Thymus (tissue), 11 donors: Measurements from ENCODE around the gene NCAPG2. TPM values are rescaled to one million over a fixed set of nuclear protein-coding genes. Genes with fewer than 3 reads are reported as not detected.
A peak's percentile ranks its signal among the peaks of the same experiment; 100 is the strongest.
"Not testable (repeated sequence)": the region's sequence is repeated elsewhere in the genome, so short reads cannot be mapped to it uniquely, and the experiment has no call there.

ENCODE experiments used
- DNase-seq, 9 donors: peaks; one replicate each; pipeline ENCODE4 v3.0.0-alpha.2; 2013; ENCODE audit warnings: low spot score in 9 of 9, low read depth in 6 of 9, missing footprints in 1 of 9
- H3K27ac ChIP-seq, 2 donors: one replicate each; pipeline ENCODE4 v1.5.1; 2013; ENCODE audit warnings: control low read depth in 1 of 2, low read depth in 1 of 2, low read length in 1 of 2, mild to moderate bottlenecking in 1 of 2, moderate library complexity in 1 of 2
- H3K27me3 ChIP-seq, 2 donors: one replicate each; pipeline ENCODE4 v1.5.1; 2013; ENCODE audit warnings: low read length in 1 of 2; ENCODE audit not compliant: control insufficient read depth in 2 of 2, insufficient read depth in 1 of 2
- H3K36me3 ChIP-seq, 2 donors: one replicate each; pipeline ENCODE4 v1.5.1; 2013; ENCODE audit warnings: low read length in 1 of 2, mild to moderate bottlenecking in 1 of 2, moderate library complexity in 1 of 2; ENCODE audit not compliant: control insufficient read depth in 2 of 2, insufficient read depth in 2 of 2
- H3K4me1 ChIP-seq, 2 donors: one replicate each; pipeline ENCODE4 v1.5.1; 2013; ENCODE audit warnings: low read length in 2 of 2; ENCODE audit not compliant: control insufficient read depth in 2 of 2, insufficient read depth in 2 of 2
- H3K4me3 ChIP-seq, 2 donors: one replicate each; pipeline ENCODE4 v1.5.1; 2013; ENCODE audit warnings: low read length in 2 of 2, control low read depth in 1 of 2, mild to moderate bottlenecking in 1 of 2
- H3K9me3 ChIP-seq, 2 donors: one replicate each; pipeline ENCODE4 v1.5.1; 2013; ENCODE audit warnings: low read length in 1 of 2, mild to moderate bottlenecking in 1 of 2; ENCODE audit not compliant: control insufficient read depth in 2 of 2, insufficient read depth in 1 of 2
- WGBS: extraction: QIAGEN DNeasy Blood & Tissue Kit; methylation state at CpG from one replicate; pipeline ENCODE4 v1.1.7; 2013; 5-methylcytosine and 5-hydroxymethylcytosine counted together
- polyA plus RNA-seq: library from polyadenylated mRNA; stranded (reverse); fragments of 200-250 nt; gene quantifications from one replicate; pipeline ENCODE4 v1.2.3, GENCODE V29; 2013
- total RNA-seq: library from RNA; stranded (reverse); fragments of 120-200 nt; gene quantifications from one replicate; pipeline ENCODE4 v1.2.4, GENCODE V29; 2013
- donor health status: healthy.

NCAPG2 gene
- total and polyA plus RNA-seq, 2 donors = 3.8 to 22.7 TPM

DNA sequence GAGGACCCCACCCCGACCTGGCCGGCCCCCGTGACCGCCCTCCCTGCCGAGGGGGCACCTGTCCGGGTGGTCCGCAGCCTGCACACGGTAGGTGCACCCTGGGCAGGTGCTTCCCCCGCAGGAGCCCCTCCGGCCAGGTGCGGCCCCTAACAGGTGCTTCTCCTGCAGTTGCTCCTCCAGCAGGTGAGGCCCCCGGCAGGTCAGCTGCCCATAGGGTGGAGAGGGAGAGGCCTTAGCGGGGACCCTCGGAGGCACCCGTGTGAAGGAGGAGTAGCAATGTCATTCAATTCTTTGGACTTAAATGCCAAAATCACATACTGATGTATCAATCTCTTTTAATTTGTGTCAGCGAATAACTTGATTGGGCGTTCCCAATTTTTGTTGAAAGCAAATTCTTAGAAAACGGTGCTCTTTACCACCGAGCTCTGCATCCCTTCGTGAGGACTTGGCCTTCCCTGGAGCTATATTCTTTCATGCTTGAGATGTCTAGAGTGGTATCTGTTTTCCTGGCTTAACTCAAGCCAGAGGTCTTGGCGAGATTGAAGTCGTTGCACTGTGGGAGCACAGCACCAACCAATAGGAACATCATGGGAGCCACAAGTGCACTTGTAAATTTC is 738 bp upstream of the NCAPG2 start:
- Histone ChIP-seq H3K4me3 (peak overlapping the region; percentile 70 to 73), H3K27ac (peak overlapping the region; percentile 66 to 87), H3K36me3 (peaks cover 9 to 15% of the 10 kb centered on the region in 2 donors), H3K27me3 (no peaks in the 10 kb centered on the region), H3K4me1 (peaks cover 11 to 31% of the 10 kb centered on the region in 2 donors), H3K9me3 (peaks cover 4 to 13% of the 10 kb centered on the region in 2 donors)
- DNase-seq = peak in 1 of 9 donors; percentile 7
- WGBS = 8% methylated on average over 22 of the region's 22 CpGs

DNA sequence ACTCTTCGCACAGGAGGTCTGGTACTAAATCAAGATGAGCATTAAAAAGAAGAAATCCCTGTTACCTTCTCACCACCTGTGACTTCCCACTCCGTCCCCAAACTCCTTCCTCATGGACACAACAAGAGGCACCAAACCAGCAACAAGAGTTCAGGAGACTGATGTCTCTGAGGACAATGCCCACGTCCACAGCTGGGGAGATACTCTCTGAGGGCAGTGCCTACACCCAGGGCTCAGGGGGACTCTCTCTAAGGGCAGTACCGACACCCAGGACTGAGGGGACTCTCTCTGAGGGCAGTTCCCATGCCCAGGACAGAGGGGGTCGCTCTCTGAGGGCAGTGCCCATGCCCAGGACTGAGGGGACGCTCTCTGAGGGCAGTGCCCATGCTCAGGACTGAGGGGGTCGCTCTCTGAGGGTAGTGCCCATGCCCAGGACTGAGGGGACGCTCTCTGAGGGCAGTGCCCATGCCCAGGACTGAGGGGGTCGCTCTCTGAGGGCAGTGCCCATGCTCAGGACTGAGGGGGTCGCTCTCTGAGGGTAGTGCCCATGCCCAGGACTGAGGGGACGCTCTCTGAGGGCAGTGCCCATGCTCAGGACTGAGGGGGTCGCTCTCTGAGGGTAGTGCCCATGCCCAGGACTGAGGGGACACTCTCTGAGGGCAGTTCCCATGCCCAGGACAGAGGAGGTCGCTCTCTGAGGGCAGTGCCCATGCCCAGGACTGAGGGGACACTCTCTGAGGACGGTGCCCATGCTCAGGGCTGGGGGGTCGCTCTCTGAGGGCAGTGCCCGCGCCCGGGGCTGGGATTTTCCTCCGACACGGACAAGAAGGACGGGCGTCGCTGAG is 703 bp downstream of the NCAPG2 start:
- not testable (repeated sequence) for H3K27me3 ChIP-seq, DNase-seq
- peaks cover 11 to 31% of the 10 kb centered on the region in 2 donors for H3K4me1 ChIP-seq
- peaks cover 13 to 28% of the 10 kb centered on the region in 2 donors for H3K36me3 ChIP-seq
- peaks cover 4 to 13% of the 10 kb centered on the region in 2 donors for H3K9me3 ChIP-seq
- H3K4me3 ChIP-seq = peak overlapping the region; percentile 70 to 97
- 23% methylated on average over 23 of the region's 23 CpGs for WGBS
- H3K27ac ChIP-seq = peak overlapping the region in 1 of 2 donors; percentile 76

DNA sequence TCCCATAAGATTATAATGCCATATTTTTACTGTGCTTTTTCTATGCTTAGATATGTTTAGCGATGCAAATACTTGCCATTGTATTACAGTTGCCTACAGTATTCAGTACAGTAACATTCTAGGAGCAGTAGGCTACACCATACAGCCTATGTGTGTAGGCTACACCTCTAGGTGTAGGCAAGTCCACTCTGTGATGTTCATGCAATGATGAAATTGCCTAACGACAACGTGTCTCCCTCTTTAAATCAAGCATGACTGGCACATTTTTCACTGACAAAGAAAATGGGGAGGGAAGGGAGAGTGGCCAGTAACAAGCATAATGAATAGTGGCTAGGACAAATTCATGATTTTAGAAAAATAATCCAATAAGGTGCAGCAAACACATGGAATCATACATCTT is 1.7 kb downstream of the NCAPG2 start:
- Histone ChIP-seq H3K9me3 (peaks cover 4 to 12% of the 10 kb centered on the region in 2 donors), H3K27ac (no peak overlapping the region), H3K4me1 (peaks cover 11 to 31% of the 10 kb centered on the region in 2 donors), H3K27me3 (no peaks in the 10 kb centered on the region), H3K4me3 (peak overlapping the region in 1 of 2 donors; percentile 97), H3K36me3 (peaks cover 13 to 31% of the 10 kb centered on the region in 2 donors)
- DNase-seq = no peak
- 69% methylated on average over 3 of the region's 3 CpGs for WGBS

DNA sequence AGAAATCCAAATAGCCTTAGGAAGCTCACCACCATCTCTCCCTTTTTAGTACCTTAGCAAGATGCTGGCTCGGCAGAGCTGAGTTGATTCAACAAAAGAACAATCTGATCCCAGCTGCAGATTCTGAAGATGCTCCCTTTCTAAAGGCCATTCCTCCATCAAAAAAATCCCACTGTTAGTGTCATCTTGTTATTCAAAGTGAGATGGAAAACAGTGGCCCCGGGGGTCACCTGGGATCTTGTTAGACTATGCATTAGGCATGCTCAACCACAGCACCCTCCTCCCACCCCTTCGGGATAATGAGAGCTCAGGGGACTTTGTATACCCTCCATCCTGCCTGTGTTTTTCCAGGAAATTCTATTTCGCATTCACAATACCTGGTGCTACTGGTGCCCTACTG is 2.4 kb downstream of the NCAPG2 start:
- no peak for DNase-seq
- peaks cover 10 to 31% of the 10 kb centered on the region in 2 donors for H3K36me3 ChIP-seq
- H3K27me3 ChIP-seq = no peaks in the 10 kb centered on the region
- WGBS = 92% methylated on average over 4 of the region's 4 CpGs
- no peak overlapping the region for H3K4me3 ChIP-seq
- H3K4me1 ChIP-seq = peaks cover 11 to 31% of the 10 kb centered on the region in 2 donors
- H3K9me3 ChIP-seq = peaks cover 0 to 5% of the 10 kb centered on the region in 2 donors
- H3K27ac ChIP-seq = no peak overlapping the region

DNA sequence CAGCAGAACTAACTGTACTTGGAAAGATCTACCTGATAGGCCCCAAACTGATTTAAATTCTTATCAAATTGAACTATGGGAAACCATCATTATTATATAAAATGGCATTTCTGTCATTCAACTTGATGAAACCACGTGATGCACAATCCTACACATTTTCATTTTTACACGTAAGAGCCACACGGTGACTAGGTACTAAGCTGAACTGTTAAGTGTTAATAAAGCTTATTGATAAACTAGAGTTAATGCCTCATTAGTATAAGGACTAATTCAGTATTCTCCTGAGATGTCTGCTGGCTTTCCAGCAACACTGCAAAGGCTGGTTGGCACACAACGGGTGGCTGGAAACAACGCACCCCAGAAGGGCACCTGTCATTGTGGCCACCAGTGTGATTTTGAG is 4.6 kb downstream of the NCAPG2 start:
- no peaks in the 10 kb centered on the region for H3K27me3 ChIP-seq
- DNase-seq = no peak
- H3K4me3 ChIP-seq = no peak overlapping the region
- H3K9me3 ChIP-seq = no peaks in the 10 kb centered on the region
- H3K27ac ChIP-seq = no peak overlapping the region
- H3K36me3 ChIP-seq = peaks cover 15 to 49% of the 10 kb centered on the region in 2 donors
- H3K4me1 ChIP-seq = peaks cover 8 to 22% of the 10 kb centered on the region in 2 donors
- WGBS = 96% methylated on average over 5 of the region's 5 CpGs

DNA sequence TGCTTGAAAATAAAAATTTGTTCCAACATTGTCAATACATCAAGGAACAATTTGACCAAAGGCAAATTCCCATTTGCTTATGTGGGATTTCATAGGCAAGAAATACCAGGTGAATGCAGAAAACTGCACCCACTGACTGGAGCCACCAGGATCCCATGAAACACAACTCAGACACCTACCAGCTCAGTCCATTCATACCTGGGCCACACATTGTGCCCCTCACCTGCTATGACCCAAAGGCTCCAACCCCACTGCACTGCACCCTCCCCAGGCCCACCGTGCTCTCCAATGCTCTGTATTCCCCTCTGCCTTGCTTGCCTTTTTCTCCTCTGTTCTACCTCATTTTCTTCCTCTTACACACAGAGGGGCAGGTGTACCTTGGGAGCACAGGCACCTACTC is 5.3 kb downstream of the NCAPG2 start:
- Histone ChIP-seq H3K36me3 (peaks cover 15 to 55% of the 10 kb centered on the region in 2 donors), H3K4me1 (peaks cover 8 to 22% of the 10 kb centered on the region in 2 donors), H3K27me3 (no peaks in the 10 kb centered on the region), H3K4me3 (no peak overlapping the region), H3K9me3 (no peaks in the 10 kb centered on the region), H3K27ac (no peak overlapping the region)
- 0% methylated on average over 1 of the region's 1 CpG for WGBS
- DNase-seq = no peak

DNA sequence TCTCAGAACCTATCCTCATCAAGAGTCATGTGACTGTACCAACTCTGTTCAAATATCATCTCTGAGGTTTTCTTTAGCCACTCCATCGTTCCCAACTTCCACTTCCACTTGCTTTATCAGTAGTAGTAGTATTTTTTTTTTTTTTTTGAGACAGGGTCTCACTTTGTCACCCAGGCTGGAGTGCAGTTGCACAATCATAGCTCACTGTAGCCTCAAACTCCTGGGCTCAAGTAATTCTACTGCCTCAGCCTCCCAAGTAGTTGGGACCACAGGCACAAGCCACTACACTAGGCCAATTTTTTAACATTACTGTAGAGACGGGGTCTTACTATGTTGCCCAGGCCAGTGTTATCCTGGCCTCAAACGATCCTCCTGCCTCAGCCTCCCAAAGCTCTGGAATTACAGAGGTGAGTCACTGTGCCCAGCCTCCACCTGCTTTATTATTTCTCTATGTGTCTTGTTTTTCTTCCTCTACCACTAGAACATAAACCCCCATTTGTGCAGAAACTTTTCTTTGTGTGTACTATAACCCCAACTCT is 5.9 kb downstream of the NCAPG2 start:
- H3K36me3 ChIP-seq = peaks cover 15 to 61% of the 10 kb centered on the region in 2 donors
- WGBS = 93% methylated on average over 3 of the region's 3 CpGs
- H3K27me3 ChIP-seq = no peaks in the 10 kb centered on the region
- no peak overlapping the region for H3K4me3 ChIP-seq
- H3K4me1 ChIP-seq = peaks cover 8 to 16% of the 10 kb centered on the region in 2 donors
- no peak overlapping the region for H3K27ac ChIP-seq
- no peak for DNase-seq
- no peaks in the 10 kb centered on the region for H3K9me3 ChIP-seq

DNA sequence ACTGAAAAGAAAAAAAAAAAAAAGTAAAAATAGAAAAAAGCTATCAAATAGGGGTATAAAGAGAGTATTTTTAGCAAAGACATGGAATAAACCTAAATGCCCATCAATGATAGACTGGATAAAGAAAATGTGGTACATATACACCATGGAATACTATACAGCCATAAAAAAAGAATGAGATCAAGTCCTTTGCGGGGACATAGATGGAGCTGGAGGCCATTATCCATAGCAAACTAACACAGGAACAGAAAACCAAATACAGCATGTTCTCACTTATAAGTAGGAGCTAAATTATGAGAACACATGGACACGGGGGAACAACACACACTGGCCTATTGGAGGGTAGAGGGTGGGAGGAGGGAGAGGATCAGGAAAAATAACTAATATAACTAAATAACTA is 7.0 kb downstream of the NCAPG2 start:
- DNase-seq, H3K4me1 ChIP-seq, H3K27me3 ChIP-seq, H3K4me3 ChIP-seq, H3K9me3 ChIP-seq, H3K27ac ChIP-seq: not testable (repeated sequence)
- 98% methylated on average over 2 of the region's 2 CpGs for WGBS
- peaks cover 15 to 62% of the 10 kb centered on the region in 2 donors for H3K36me3 ChIP-seq
